ENCODE data around the gene SLMAP.

DNA sequence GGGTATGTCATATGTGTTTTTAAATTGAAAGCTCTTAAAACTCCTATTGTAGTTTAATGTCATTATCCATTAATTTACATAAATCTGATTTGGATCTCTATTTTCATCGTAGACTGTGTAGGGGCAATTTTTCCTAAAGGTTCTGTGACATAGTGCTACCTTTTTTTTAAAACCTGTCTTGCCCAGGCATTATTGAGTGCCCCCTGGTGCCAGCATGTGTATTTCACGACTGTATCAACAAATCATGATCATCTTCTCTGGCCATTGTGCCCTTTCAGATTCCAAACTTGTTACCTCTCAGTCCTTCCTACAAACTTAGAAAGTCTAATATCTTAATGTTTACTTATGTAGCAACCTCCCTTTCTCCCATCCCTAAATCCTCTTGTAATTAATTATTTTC lies 154.9 kb downstream of the SLMAP start:
- TF ChIP-seq CTCF (conservative IDR thresholded peaks at IDR 0.05; ENCODE audit: low read length) (peak; percentile 66), EZH2phosphoT487 (IDR thresholded peaks at IDR 0.05; ENCODE audit: borderline replicate concordance) (no peak)
